Psoas muscle (tissue), 8 donors: ENCODE data around the gene TUBAL3. TPM values are rescaled to one million over a fixed set of nuclear protein-coding genes. Genes with fewer than 3 reads are reported as not detected.

Experiments
- ATAC-seq, 4 donors: fragments of 200-7000 bp; cut with Tn5 transposase; one replicate each; pipeline ENCODE4 v1.9.1; 2020; ENCODE audit warnings: moderate library complexity in 3 of 4, mild to moderate bottlenecking in 2 of 4
- DNase-seq, 2 donors: peaks; one replicate each; pipeline ENCODE4 v3.0.0-alpha.2; 2020
- H3K27ac ChIP-seq: fragments of 200-600 bp; one replicate; pipeline ENCODE4 v1.8.0; 2022
- H3K27me3 ChIP-seq, 3 donors: fragments of 200-600 bp in 1 of 3; one replicate each; pipeline versions ENCODE4 v1.6.1 to v1.8.0; 2013 to 2022; ENCODE audit warnings: low read length in 2 of 3, mild to moderate bottlenecking in 2 of 3, moderate library complexity in 1 of 3; ENCODE audit not compliant: insufficient read depth in 3 of 3
- H3K36me3 ChIP-seq, 2 donors: fragments of 200-600 bp in 1 of 2; one replicate each; pipeline versions ENCODE4 v1.6.1 to v1.8.0; 2013 to 2022; ENCODE audit warnings: low read depth in 1 of 2, mild to moderate bottlenecking in 1 of 2, moderate library complexity in 1 of 2; ENCODE audit not compliant: insufficient read depth in 1 of 2
- H3K4me1 ChIP-seq: fragments of 200-600 bp; one replicate; pipeline ENCODE4 v1.8.0; 2022
- H3K4me3 ChIP-seq: fragments of 200-600 bp; one replicate; pipeline ENCODE4 v1.8.0; 2022; ENCODE audit warnings: mild to moderate bottlenecking
- H3K9me3 ChIP-seq: fragments of 200-600 bp; one replicate; pipeline ENCODE4 v1.8.0; 2022
- CTCF ChIP-seq: fragments of 200-600 bp; IDR thresholded peaks from one replicate; pipeline ENCODE4 v1.8.0; 2022; ENCODE audit warnings: antibody characterized with exemption
- WGBS, 3 donors: extraction: QIAGEN DNeasy Blood & Tissue Kit; methylation state at CpG; one replicate each; pipeline versions ENCODE4 v1.1.6 to v1.1.7; 2013; 5-methylcytosine and 5-hydroxymethylcytosine counted together
- intact Hi-C, 2 donors: fragments of 100-400 bp; cut with DNase I; formaldehyde crosslinking; loops; one replicate each; pipeline versions ENCODE4 v1.11.0 to v1.14.2; 2022
- polyA plus RNA-seq, 3 donors: library from polyadenylated mRNA; stranded (reverse); fragments of 200-250 nt; gene quantifications; one replicate each; pipeline ENCODE4 v1.2.3, GENCODE V29; 2013
- total RNA-seq, 4 donors: library from RNA; stranded (reverse); fragmentation: NEBNext Ultra II Directional in 2 of 4; extraction: Animal tissue kit (Norgen Biotek cat#: 25700) in 2 of 4; gene quantifications; one replicate each; pipeline versions ENCODE4 v1.2.1 to v1.2.4, GENCODE V29; 2021 to 2023
- donor health status: healthy with polysubstance abuse.
- donor health status: DM: no; HTN: no; CAD: no; lungs with moderate emphysema.
- donor health status: Bipolar disorder and iron deficiency.
- donor health status: healthy.
- donor health status: DM: yes; HTN: yes; CAD: no.
- donor health status: DM: no; HTN: no; CAD: no.
- donor health status: DM: no; HTN: no; CAD: no.
- donor health status: DM: yes; HTN: yes; CAD: no.

Gene TUBAL3
- total and polyA plus RNA-seq, 7 donors, result 0.06 to 0.23 (median 0.15) TPM; not detected in 2

- no peaks in the 10 kb centered on the region for H3K9me3 ChIP-seq
- peaks cover 40% of the 10 kb centered on the region for H3K4me1 ChIP-seq
- 19 to 30% (median 30%) methylated on average over 2 of the region's 2 CpGs for WGBS, 3 donors
- intact Hi-C loops, result no loop called here
- ATAC-seq (no peak), DNase-seq (no peak)
- peak overlapping the region; percentile 69 for H3K4me3 ChIP-seq
- no peak for TF ChIP-seq CTCF
- peaks cover 6 to 27% of the 10 kb centered on the region in 2 donors for H3K36me3 ChIP-seq
- H3K27me3 ChIP-seq, result no peaks in the 10 kb centered on the region
- peak overlapping the region; percentile 44 for H3K27ac ChIP-seq
Measured at GRCh38 chr10:5449227-5449626, 44.6 kb upstream of the TUBAL3 start.

- no peak overlapping the region for H3K27ac ChIP-seq
- intact Hi-C loops, result no loop called here
- no peak for TF ChIP-seq CTCF
Measured at GRCh38 chr10:5448333-5449001, 43.8 kb upstream of the TUBAL3 start.

GRCh38 chr10:5447611-5448071 is 43.0 kb upstream of the TUBAL3 start:
- no peak for DNase-seq
- Histone ChIP-seq H3K36me3 (peaks cover 0 to 11% of the 10 kb centered on the region in 2 donors), H3K27ac (peak overlapping the region; percentile 74), H3K9me3 (no peaks in the 10 kb centered on the region), H3K4me1 (peaks cover 40% of the 10 kb centered on the region), H3K4me3 (peak overlapping the region; percentile 69), H3K27me3 (no peaks in the 10 kb centered on the region)
- no peak for ATAC-seq
- 12 to 17% (median 13%) methylated on average over 5 of the region's 5 CpGs for WGBS, 3 donors
- TF ChIP-seq CTCF, result no peak
- intact Hi-C loops, result no loop called here

More at GRCh38 chr10:5448333-5449001, 43.8 kb upstream of the TUBAL3 start:
- DNase-seq (no peak), ATAC-seq (no peak)
- H3K4me1 ChIP-seq, result peaks cover 40% of the 10 kb centered on the region
- no peaks in the 10 kb centered on the region for H3K9me3 ChIP-seq
- H3K4me3 ChIP-seq, result peak overlapping the region; percentile 69
- H3K36me3 ChIP-seq, result peaks cover 5 to 20% of the 10 kb centered on the region in 2 donors
- no peaks in the 10 kb centered on the region for H3K27me3 ChIP-seq
- 41 to 49% (median 45%) methylated on average over 4 of the region's 4 CpGs for WGBS, 3 donors

GRCh38 chr10:5447056-5447455 is 42.4 kb upstream of the TUBAL3 start:
- WGBS, 3 donors, result 8 to 15% (median 14%) methylated on average over 3 of the region's 3 CpGs
- intact Hi-C loops, result no loop called here

More at GRCh38 chr10:5447056-5447455, 42.4 kb upstream of the TUBAL3 start:
- ATAC-seq (no peak), DNase-seq (no peak)
- H3K27me3 ChIP-seq, result no peaks in the 10 kb centered on the region
- TF ChIP-seq CTCF, result no peak
- H3K4me3 ChIP-seq, result peak overlapping the region; percentile 69
- H3K4me1 ChIP-seq, result peaks cover 45% of the 10 kb centered on the region
- peaks cover 0 to 6% of the 10 kb centered on the region in 2 donors for H3K36me3 ChIP-seq
- H3K27ac ChIP-seq, result peak overlapping the region; percentile 74
- H3K9me3 ChIP-seq, result no peaks in the 10 kb centered on the region
